Heart left ventricle (tissue), 16 donors: ENCODE data around the gene ABLIM1. TPM values are rescaled to one million over a fixed set of nuclear protein-coding genes. Genes with fewer than 3 reads are reported as not detected.

Experiments
- ATAC-seq, 4 donors: fragments of 200-7000 bp; cut with Tn5 transposase; one replicate each; pipeline ENCODE4 v1.9.1; 2020 to 2022; ENCODE audit warnings: moderate library complexity in 4 of 4, mild to moderate bottlenecking in 3 of 4, moderate number of reproducible peaks in 1 of 4
- DNase-seq, 5 donors: peaks; one replicate each; pipeline ENCODE4 v3.0.0-alpha.2; 2020
- H3K27ac ChIP-seq, 12 donors: fragments of 200-600 bp; sonication (generic) in 4 of 12; one replicate each; pipeline versions ENCODE4 v1.5.0 to v1.8.0; 2016 to 2022; ENCODE audit warnings: mild to moderate bottlenecking in 2 of 12
- H3K27me3 ChIP-seq, 9 donors: fragments of 200-600 bp; sonication (generic) in 2 of 9; one replicate each; pipeline versions ENCODE4 v1.5.1 to v1.8.0; 2016 to 2022; ENCODE audit warnings: mild to moderate bottlenecking in 3 of 9
- H3K36me3 ChIP-seq, 9 donors: fragments of 200-600 bp; sonication (generic) in 2 of 9; one replicate each; pipeline versions ENCODE4 v1.5.0 to v1.8.0; 2018 to 2022; ENCODE audit warnings: mild to moderate bottlenecking in 2 of 9
- H3K4me1 ChIP-seq, 12 donors: fragments of 200-600 bp; sonication (generic) in 4 of 12; one replicate each; pipeline versions ENCODE4 v1.5.0 to v1.8.0; 2016 to 2022; ENCODE audit warnings: mild to moderate bottlenecking in 3 of 12
- H3K4me3 ChIP-seq, 12 donors: fragments of 200-600 bp; sonication (generic) in 4 of 12; one replicate each; pipeline versions ENCODE4 v1.5.0 to v1.8.0; 2017 to 2022; ENCODE audit warnings: mild to moderate bottlenecking in 9 of 12, moderate library complexity in 4 of 12
- H3K9me3 ChIP-seq, 12 donors: fragments of 200-600 bp; sonication (generic) in 4 of 12; one replicate each; pipeline versions ENCODE4 v1.5.0 to v1.8.0; 2016 to 2022; ENCODE audit warnings: mild to moderate bottlenecking in 1 of 12
- POLR2A ChIP-seq, 2 donors: fragments of 450-650 bp; IDR thresholded peaks; one replicate each; pipeline ENCODE4 v1.6.1; 2017; ENCODE audit warnings: antibody characterized with exemption in 2 of 2, mild to moderate bottlenecking in 2 of 2, moderate library complexity in 2 of 2
- WGBS, 4 donors: extraction: QIAGEN DNeasy Blood & Tissue Kit in 2 of 4; methylation state at CpG; one replicate each; pipeline versions ENCODE4 v1.1.5 to v1.1.7; 2013 to 2018; 5-methylcytosine and 5-hydroxymethylcytosine counted together
- intact Hi-C, 10 donors: fragments of 100-400 bp; cut with DNase I; formaldehyde crosslinking; loops; one replicate each; pipeline versions ENCODE4 v1.11.1 to v1.14.2; 2022
- polyA plus RNA-seq, 2 donors: library from polyadenylated mRNA; stranded (reverse); fragments of 200-250 nt; gene quantifications; one replicate each; pipeline ENCODE4 v1.2.3, GENCODE V29; 2013
- total RNA-seq, 9 donors: library from RNA; depleted of rRNA in 2 of 9; stranded (reverse); fragments of >200 nt in 2 of 9; fragmentation: NEBNext Ultra II Directional in 3 of 9; extraction: Animal tissue kit (Norgen Biotek cat#: 25700) in 3 of 9; gene quantifications; one replicate each; pipeline versions ENCODE4 v1.1.0 to v1.2.4, GENCODE V29; 2016 to 2023
- TF ChIP-seq, protein P1 (sequence below), 12 donors: fragments of 200-600 bp; sonication (generic) in 4 of 12; IDR thresholded peaks; one replicate each; pipeline versions ENCODE4 v1.5.0 to v1.8.0; 2018 to 2022; ENCODE audit warnings: antibody characterized with exemption in 12 of 12, mild to moderate bottlenecking in 5 of 12
- donor health status: ischemic (EF 13 %, LVEDD 7.1; RV severe dilation, severe dysfunction).
- donor health status: healthy with polysubstance abuse.
- donor health status: DM: no; HTN: yes; CAD: no.
- donor health status: DM: no; HTN: no; CAD: no.
- donor health status: ischemic (EF 25% LVEDD 6.9; RV normal size, moderate dysfunction).
- donor health status: ischemic (EF 25% LVEDD 5.7; RV mildly dilated, moderate dysfunction).
- donor health status: healthy.
- donor health status: DM: yes; HTN: yes; CAD: no.
- donor health status: ischemic (EF 35%, LVEDD 5.7; RV mildly dilated, moderate dysfunction).
- donor health status: nonischemic (EF 11% LVEDD 7.7; RV severe dilation, severe dysfunction).
- donor health status: DM: yes; HTN: yes; CAD: no.
- donor health status: PGD.
- donor health status: ischemic (EF 29% LVEDD 5.4; RV normal size, mild dysfunction).
- donor health status: nonischemic (EF 23%, LVEDD 6.1; RV moderate dilation, normal function).

Gene ABLIM1
- total and polyA plus RNA-seq, 11 donors, result 242 to 713 (median 561) TPM

DNA sequence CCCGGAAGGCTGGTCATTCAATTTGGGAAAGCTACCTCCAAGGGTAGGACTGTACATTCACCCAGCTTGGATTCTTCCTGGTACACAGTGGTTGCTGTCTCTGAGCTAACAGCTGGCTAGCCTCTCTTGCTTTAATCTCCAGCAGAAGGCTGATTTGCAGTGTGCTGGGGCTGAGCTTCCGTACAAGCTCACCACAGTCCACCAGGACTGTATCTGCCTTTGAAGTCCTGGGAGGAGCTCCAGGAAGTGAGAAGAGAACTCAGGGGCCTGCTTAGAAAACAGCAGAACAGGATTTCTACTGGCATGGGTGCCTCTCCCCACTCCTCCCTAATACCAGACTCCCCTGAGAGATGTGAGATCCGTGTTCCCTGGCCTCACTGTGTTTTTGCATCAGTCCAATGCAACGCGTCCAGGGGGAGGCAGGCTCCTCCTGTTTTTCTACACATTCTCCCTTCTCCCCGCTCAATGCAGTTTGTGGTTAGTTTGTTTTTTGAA is 260.4 kb downstream of the ABLIM1 start:
- ATAC-seq, result peak in 3 of 4 donors; percentile 49 to 65 (median 61)
- peak overlapping the region in 10 of 12 donors; percentile 1 to 65 (median 31) for H3K27ac ChIP-seq
- no peaks in the 10 kb centered on the region for H3K36me3 ChIP-seq
- DNase-seq, result no peak
- intact Hi-C loops, result loop anchor here in 1 of 10 donors (5.0 kb wide), 1 partner anchor 65 kb away; no protein-coding TSS in a partner anchor
- H3K4me3 ChIP-seq, result peak overlapping the region in 6 of 12 donors; percentile 1 to 31 (median 21)
- H3K4me1 ChIP-seq, result peaks cover 0 to 69% (median 23%) of the 10 kb centered on the region in 12 donors
- peaks cover 0 to 10% (median 2%) of the 10 kb centered on the region in 9 donors for H3K27me3 ChIP-seq
- H3K9me3 ChIP-seq, result no peaks in the 10 kb centered on the region
- WGBS, 4 donors, result 60 to 71% (median 65%) methylated on average over 6 of the region's 6 CpGs
- TF ChIP-seq, protein P1, sequence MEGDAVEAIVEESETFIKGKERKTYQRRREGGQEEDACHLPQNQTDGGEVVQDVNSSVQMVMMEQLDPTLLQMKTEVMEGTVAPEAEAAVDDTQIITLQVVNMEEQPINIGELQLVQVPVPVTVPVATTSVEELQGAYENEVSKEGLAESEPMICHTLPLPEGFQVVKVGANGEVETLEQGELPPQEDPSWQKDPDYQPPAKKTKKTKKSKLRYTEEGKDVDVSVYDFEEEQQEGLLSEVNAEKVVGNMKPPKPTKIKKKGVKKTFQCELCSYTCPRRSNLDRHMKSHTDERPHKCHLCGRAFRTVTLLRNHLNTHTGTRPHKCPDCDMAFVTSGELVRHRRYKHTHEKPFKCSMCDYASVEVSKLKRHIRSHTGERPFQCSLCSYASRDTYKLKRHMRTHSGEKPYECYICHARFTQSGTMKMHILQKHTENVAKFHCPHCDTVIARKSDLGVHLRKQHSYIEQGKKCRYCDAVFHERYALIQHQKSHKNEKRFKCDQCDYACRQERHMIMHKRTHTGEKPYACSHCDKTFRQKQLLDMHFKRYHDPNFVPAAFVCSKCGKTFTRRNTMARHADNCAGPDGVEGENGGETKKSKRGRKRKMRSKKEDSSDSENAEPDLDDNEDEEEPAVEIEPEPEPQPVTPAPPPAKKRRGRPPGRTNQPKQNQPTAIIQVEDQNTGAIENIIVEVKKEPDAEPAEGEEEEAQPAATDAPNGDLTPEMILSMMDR (IDR thresholded peaks at IDR 0.05), result peak in 1 of 12 donors; percentile 8
- TF ChIP-seq POLR2A (IDR thresholded peaks at IDR 0.05), result no peak

DNA sequence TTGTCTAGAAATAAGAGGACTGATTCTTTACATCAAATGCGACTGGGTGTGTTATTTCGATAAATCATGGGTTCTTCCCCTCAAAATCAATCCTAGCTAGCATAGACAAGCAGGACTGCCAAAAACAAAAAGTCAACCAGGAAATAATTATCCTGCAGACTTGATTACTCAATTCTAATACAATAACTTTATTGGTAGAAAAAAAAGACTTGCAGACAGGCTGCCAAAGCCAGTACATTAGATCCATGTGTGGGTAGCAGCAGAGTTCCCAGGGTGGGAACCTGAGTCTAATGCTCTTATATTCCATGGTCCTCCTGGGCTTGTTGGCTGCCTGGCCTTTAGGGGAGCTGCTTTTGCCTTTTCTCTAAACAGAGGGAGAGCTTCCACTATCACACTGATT is 261.6 kb downstream of the ABLIM1 start:
- no peaks in the 10 kb centered on the region for H3K36me3 ChIP-seq
- no peak for TF ChIP-seq POLR2A (IDR thresholded peaks at IDR 0.05)
- TF ChIP-seq, protein P1 (IDR thresholded peaks at IDR 0.05), result no peak
- H3K4me3 ChIP-seq, result no peak overlapping the region
- ATAC-seq (no peak), DNase-seq (no peak)
- H3K27me3 ChIP-seq, result peaks cover 0 to 7% (median 0%) of the 10 kb centered on the region in 9 donors
- 94 to 97% (median 96%) methylated on average over 2 of the region's 2 CpGs for WGBS, 4 donors
- intact Hi-C loops, result loop anchor here in 1 of 10 donors (5.0 kb wide), 1 partner anchor 64 kb away; no protein-coding TSS in a partner anchor
- H3K9me3 ChIP-seq, result no peaks in the 10 kb centered on the region
- peak overlapping the region in 1 of 12 donors; percentile 65 for H3K27ac ChIP-seq
- H3K4me1 ChIP-seq, result peaks cover 0 to 69% (median 26%) of the 10 kb centered on the region in 12 donors

DNA sequence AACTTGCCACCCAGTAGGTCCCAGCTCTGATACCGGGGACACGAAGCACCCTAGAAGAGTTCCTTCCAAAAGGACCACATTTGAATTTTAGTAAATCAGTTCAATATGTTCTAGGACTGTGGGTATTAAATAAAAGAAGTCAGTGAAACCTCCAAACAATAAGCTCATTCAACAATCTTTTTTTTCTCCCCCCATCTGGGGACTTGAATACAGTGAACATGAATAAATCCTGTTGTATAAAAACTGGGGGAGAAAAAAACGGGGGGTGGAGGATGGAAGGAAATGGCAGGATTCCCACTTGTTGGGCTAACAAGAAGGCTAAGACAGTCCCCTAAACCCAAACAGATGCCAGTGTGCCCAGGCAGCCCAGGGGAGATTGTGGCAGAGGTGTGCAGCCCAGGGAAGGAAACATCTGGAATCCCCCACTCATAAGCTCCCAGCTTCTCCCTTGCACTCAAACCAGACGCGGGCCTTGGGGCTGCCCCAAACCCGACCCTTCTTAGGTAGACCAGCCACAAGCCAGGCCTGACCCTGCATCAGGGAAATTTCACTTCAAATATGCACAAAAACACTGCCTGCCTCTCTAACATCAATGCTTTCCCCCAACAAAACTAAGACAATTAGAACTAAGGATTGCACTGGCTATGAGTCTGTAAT is 262.6 kb downstream of the ABLIM1 start:
- ATAC-seq (no peak), DNase-seq (no peak)
- Histone ChIP-seq H3K27ac (peak overlapping the region in 1 of 12 donors; percentile 47), H3K9me3 (no peaks in the 10 kb centered on the region), H3K36me3 (no peaks in the 10 kb centered on the region), H3K27me3 (peaks cover 0 to 4% (median 0%) of the 10 kb centered on the region in 9 donors), H3K4me3 (no peak overlapping the region), H3K4me1 (peaks cover 0 to 59% (median 23%) of the 10 kb centered on the region in 12 donors)
- WGBS, 4 donors, result 80 to 97% (median 83%) methylated on average over 6 of the region's 6 CpGs
- intact Hi-C loops, result loop anchor here in 1 of 10 donors (5.0 kb wide), 1 partner anchor 63 kb away; no protein-coding TSS in a partner anchor
- no peak for TF ChIP-seq POLR2A (IDR thresholded peaks at IDR 0.05)
- TF ChIP-seq, protein P1 (IDR thresholded peaks at IDR 0.05), result no peak

DNA sequence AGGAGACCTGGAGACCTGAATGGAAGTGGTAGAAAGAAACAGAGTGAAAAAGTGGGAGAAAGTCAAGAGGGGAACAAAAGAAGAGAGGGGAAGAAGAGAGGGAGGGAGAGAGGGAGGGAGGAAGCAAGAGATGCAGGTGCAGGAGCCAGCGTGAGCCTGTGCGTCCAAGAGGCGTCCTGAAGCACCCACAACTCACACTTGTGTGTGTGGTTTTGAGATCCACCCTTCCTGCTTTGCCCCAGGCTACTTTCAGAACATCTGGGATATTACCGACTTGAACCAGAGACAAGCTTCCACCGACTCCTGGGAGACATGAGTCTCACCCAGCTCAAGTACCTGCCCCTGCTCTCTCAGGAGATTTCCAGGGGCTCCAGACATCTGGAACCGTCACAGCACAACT is 263.5 kb downstream of the ABLIM1 start:
- Histone ChIP-seq H3K27me3 (peaks cover 0 to 4% (median 0%) of the 10 kb centered on the region in 9 donors), H3K27ac (peak overlapping the region in 1 of 12 donors; percentile 47), H3K9me3 (no peaks in the 10 kb centered on the region), H3K36me3 (no peaks in the 10 kb centered on the region), H3K4me3 (no peak overlapping the region), H3K4me1 (peaks cover 0 to 55% (median 19%) of the 10 kb centered on the region in 12 donors)
- TF ChIP-seq, protein P1 (IDR thresholded peaks at IDR 0.05), result no peak
- no peak for TF ChIP-seq POLR2A (IDR thresholded peaks at IDR 0.05)
- intact Hi-C loops, result no loop called here
- 76 to 87% (median 81%) methylated on average over 6 of the region's 6 CpGs for WGBS, 4 donors
- ATAC-seq (no peak), DNase-seq (no peak)
